GM19328 (cell line): ENCODE results near the gene SH2D3C.

Experiments used
- ATAC-seq: cut with Tn5 transposase; IDR thresholded peaks from one replicate; pipeline ENCODE4 v1.9.1; 2021; ENCODE audit warnings: mild to moderate bottlenecking, moderate library complexity; ENCODE audit not compliant: unreplicated experiment

SH2D3C gene

GRCh38 chr9:127700594-127701255 is 77.7 kb downstream of the SH2D3C start:
- no peak for ATAC-seq

DNA sequence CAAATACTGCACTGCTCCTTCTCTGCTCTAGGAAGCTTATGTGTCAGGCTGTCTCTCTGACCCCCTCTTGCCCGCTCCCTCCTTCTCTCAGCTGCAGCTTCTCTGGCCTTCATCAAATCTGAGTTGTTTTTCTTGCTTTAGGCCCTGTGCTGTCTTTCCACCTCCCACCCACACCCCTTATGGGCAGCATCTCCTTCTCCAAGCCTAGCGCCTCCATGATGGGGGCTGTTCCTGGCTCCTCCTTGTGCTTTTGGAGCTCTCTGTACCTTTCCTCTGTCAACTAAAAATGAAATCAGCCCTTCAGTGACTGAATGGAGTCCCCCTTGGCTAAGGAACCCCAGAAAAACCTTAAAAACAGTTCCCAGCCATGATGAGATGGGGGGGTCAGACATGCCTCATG is 78.3 kb downstream of the SH2D3C start:
- no peak for ATAC-seq

- peak; percentile 91 for ATAC-seq
These were observed 79.3 kb downstream of the SH2D3C start for GRCh38 chr9:127698985-127699670.

- ATAC-seq, result no peak
These were observed 80.1 kb downstream of the SH2D3C start for GRCh38 chr9:127698386-127698785.

DNA sequence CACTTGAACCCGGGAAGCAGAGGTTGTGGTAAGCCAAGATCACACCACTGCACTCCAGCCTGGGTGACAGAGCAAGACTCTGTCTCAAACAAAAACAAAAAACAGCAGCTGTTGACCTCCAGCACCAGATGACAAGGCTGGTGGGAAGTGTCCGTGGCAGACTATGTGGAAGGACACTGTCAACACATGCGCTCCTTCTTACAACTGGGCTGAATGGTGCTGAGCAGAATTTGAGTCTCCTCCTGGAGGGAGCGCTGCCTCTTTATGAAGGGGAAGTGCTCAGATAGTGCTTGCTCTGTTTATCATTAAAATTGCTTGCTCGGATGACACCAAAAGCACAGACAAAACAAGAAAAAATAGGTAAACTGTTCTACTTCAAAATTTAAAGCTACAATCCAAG is 80.9 kb downstream of the SH2D3C start:
- no peak for ATAC-seq

DNA sequence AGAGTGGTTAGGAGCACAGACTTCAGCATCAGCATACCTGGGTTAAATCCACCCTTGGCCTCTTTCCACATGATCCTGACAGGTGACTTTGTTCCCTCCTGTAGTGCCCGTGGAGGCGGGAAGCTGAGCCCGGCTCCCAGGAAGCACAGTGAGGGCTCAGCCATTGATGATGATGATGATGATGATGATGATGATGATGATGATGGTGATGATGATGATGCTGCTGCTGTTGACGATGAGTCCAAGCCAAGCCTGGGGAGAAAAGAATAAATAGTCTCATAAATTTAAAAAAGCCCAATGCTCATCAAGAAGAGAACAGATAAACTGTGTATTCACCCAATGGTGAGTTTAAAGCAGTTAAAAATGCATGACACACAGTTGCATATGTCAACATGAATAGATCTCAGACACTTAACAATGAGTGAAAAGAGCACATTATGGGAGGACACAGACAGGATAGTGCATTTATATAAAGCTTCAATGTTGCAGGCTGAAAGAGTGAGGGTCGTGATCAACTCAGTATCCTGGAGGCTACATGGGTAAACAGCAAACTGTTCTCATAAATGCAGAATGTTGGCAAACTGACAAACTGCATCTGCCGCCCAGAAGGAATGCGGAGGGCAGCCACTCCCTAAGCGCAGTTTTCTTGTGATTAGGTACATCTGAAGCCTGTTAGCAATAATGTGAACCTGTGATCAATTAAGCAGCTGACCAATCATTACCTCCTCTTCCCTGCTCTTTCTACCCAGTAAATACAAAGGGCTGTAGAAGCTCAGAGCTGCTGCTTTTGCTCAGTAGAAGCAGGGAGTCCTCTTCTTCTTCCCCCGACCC is 83.4 kb downstream of the SH2D3C start:
- no peak for ATAC-seq

- ATAC-seq, result no peak
These were observed 84.8 kb downstream of the SH2D3C start for GRCh38 chr9:127693697-127694096.

GRCh38 chr9:127693143-127693542 is 85.3 kb downstream of the SH2D3C start:
- ATAC-seq, result no peak

DNA sequence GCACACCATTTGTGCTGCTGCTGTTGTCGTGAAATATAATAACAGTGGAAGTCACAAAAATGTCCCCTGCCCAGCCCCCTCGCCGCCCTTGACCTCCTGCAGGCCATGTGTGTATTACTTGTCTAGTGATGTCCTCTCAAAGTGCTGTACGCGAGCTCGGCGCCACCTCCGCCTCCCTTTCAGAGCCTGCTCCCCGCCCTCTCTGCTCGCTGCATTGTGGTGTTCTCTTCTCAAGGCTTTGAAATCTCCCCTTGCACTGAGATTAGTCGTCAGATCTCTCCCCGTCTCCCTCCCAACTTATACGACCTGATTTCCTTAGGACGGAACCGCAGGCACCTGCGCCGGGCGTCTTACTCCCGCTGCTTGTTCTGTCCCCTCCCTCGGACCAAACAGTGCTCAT is 86.4 kb downstream of the SH2D3C start:
- ATAC-seq, result no peak

DNA sequence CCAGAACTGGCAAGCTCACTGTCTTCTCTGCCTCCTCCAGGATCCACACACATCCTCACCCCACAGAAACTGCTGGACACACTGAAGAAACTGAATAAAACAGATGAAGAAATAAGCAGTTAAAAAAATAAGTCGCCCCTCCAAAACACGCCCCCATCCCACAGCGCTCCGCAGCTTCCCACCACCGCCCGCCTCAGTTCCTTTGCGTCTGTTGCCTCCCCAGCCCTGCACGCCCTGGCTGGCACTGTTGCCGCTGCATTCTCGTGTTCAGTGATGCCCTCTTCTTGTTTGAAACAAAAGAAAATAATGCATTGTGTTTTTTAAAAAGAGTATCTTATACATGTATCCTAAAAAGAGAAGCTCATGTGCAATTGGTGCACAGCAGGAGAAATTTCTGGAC is 87.7 kb downstream of the SH2D3C start:
- ATAC-seq, result no peak

GRCh38 chr9:127689329-127690000 is 89.0 kb downstream of the SH2D3C start:
- no peak for ATAC-seq
